ENCODE results near the gene RNF126.

DNA sequence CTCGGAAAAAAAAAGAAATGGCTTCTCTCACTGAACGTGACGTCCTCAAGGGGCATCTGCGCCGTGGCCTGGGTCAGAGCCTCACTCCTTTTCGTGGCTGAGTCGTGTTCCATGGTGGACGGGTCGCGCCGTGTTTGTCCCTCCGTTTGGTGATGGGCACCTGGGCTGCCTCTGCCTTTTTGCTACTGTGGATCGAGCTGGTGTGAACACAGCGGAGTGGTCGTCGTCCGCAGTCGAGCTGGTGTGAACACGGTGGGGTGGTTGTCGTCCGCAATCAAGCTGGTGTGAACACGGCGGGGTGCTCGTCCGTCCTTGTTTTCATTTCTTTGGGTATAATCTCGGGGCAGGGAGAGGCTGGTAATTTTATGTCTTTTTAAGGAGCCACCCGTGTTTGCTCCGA, 61.7 kb downstream of the RNF126 start:
- no peak for TF ChIP-seq POLR2A (IDR thresholded peaks at IDR 0.05; ENCODE audit: low read length)
- no peak for TF ChIP-seq GATA1 (IDR thresholded peaks at IDR 0.05; ENCODE audit: low read depth, low read length)
